Spleen (tissue), 7 donors: ENCODE measurements around the gene SLC25A13.

ENCODE experiments used
- CTCF ChIP-seq, 11 experiments: fragments of 200-600 bp in 7 of 11; fragments of 450-650 bp in 4 of 11; sonication (generic) in 4 of 11; IDR thresholded peaks in 8 of 11; conservative IDR thresholded peaks in 3 of 11; 1 replicate in 7 of 11; 2 replicates in 4 of 11; pipeline versions ENCODE4 v1.4.0 to v1.8.0; 2016 to 2021; ENCODE audit warnings: antibody characterized with exemption in 11 of 11, inconsistent platforms in 4 of 11, mild to moderate bottlenecking in 1 of 11
- POLR2AphosphoS5 ChIP-seq, 3 donors: sonication (generic); formaldehyde crosslinking; IDR thresholded peaks; one replicate each; pipeline ENCODE4 v1.5.1; 2017; ENCODE audit warnings: antibody characterized with exemption in 3 of 3
- donor health status: DM: no; HTN: no; CAD: no; lungs with moderate emphysema.
- donor health status: DM: no; HTN: no; CAD: no.
- donor health status: DM: no; HTN: no; CAD: no.

GRCh38 chr7:96144260-96144526, 177.7 kb downstream of the SLC25A13 start:
- TF ChIP-seq CTCF (IDR thresholded peaks at IDR 0.05 in 8 of 11, conservative IDR thresholded peaks at IDR 0.05 in 3 of 11) (no peak), POLR2AphosphoS5 (IDR thresholded peaks at IDR 0.05) (no peak)
